Fibroblast of skin of right quadriceps (primary cell): Measurements from ENCODE around the gene CARD8.

ENCODE experiments used
- DNase-seq: peaks from one replicate; pipeline ENCODE4 v3.0.0-alpha.2; 2013

The CARD8 gene

GRCh38 chr19:48206397-48207093 lies 49.2 kb downstream of the CARD8 start:
- DNase-seq = no peak

- DNase-seq = peak; percentile 95
Observed at GRCh38 chr19:48203794-48204628, 51.7 kb downstream of the CARD8 start.

- no peak for DNase-seq
Observed at GRCh38 chr19:48203222-48203793, 52.4 kb downstream of the CARD8 start.

DNA sequence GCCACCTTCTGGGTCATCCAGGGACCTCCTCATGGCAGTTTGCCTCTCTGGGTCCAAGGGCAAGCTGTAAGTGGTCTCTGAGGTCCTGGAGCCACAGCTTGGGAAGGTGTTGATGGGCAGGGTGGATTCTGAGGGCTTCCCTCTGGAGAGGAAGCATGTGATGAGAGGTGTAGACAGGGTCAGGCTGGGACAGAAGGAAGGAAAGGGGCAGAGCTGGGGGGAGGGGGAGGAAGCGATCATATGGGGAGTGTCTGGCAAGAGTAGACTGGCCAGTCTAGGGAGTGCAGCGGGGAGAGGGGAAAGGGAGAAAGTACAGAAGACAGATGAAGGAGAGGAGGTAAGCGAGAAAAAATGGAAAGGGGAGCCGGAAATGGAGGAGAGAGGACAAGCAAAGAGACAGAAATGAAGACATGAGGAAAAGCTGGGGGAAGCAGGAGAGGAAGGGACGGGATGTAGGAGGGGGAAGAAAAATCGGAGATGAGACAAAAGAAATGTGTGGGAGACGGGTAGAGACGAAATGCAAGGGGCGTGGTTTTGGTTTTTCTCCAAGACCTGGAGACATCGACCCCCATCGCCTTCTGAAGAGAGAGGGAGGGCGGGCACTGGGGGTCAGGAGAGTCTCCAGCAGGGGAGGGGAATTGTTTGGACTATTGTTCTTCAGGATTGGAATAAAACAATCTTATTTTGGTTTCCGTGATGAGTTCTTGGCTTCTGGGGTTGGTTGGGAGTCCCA lies 58.6 kb downstream of the CARD8 start:
- no peak for DNase-seq

GRCh38 chr19:48196321-48196763 lies 59.4 kb downstream of the CARD8 start:
- DNase-seq = no peak

DNA sequence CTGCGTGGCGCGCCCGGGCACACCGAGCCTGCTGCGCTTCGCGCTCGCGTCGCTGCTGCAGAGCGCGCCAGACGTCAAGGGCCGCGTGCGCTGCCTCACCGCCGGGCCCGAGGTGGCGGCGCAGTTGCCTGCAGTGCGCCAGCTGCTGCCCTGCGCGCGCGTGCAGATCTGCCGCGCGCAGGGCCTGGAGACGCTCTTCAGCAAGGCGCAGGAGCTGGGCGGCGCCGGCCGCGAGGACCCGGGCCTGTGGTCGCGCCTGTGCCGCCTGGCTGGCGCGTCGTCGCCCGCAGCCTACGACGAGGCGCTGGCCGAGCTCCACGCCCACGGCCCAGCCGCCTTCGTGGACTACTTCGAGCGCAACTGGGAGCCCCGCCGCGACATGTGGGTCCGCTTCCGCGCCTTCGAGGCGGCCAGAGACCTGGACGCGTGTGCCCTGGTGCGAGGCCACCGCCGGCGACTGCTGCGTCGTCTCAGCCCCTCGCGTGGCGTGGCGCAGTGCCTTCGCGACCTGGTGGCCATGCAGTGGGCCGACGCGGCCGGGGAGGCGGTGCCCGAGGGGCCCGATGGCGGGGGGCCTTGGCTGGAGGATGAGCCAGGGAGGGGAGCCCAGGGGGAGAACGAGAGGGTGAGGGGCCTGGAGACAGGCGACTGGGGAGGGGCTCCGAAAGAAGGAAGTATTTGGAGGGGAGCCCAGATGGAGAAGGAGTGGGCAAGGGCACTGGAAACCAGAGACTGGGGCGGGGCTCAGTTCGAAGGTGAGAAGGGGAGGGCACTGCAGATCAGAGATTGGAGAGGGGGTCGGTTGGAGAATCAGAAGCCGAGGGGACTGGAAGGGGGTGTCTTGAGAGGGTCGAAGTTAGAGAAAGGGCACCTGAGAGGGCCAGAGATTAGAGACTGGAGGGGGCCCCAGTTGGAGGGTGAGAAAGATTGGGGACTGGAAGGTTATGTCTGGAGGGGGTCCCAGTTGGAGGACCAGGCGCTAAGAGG lies 60.6 kb downstream of the CARD8 start:
- no peak for DNase-seq

DNA sequence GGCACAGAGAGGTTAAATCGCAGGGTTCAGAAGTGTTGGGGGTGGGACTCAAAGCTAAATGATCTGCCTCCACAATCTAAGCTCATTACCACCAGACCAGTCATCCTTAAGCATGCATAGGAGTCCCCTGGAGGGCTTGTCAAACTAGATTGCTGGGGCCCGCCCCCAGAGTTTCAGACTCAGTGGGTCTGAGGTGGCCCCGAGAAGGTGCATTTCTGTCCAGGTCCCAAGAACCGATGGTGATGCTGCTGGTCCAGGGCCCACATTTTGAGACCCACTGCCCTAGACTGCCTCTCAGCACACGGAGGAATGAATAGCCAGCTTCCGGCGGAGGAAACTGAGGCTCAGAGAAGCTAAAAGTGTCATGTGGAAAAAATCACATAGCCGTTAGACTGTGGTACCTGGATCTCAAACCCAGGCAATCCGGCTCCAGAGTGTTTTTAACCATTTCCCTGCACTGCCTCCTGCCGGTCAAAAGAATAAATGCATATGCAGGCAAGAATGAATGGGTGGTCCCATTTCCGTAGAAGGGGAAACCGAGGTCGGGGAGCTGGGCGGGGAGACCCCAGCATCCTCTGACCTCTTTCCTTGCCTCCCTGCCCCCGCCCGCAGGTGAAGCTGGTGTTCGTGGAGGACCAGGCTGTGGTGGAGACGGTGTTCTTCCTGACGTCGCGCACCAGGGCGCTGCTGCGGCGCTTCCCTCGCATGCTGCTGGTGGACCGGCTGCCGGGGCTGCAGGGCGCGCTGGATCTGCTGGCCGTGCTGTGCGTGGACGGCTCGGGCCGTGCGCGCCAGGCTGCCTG lies 61.5 kb downstream of the CARD8 start:
- DNase-seq = no peak

- DNase-seq = no peak
Observed at GRCh38 chr19:48192750-48193149, 63.0 kb downstream of the CARD8 start.

GRCh38 chr19:48190885-48191284 lies 64.8 kb downstream of the CARD8 start:
- DNase-seq = no peak

DNA sequence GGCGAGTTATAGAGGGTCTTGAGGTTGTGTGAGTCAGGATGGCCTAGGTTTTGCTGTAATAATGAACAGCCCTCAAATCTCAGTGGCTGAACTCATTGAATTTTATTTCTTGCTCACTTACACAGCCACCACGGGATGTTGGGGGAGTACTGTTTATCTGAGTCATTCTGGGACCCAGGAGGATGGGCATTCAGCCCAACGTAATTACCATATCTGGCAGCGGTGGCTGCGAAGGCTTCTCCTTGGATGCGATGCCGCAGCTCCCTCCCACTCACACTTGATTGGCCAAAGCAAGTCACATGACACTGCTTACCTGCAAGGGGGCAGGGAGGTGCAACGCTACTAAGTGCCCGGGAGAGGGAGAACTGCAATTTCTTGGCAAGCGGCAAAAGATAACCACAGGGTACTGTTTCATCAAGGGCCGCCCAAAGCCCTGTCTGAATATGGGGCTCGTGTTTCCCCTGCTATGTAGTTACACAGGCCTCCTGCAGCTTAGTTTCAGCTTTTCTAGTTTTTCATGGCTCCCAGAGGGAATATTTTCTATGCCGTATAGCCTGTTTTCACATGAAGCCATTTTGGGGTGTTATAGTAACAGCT lies 65.3 kb downstream of the CARD8 start:
- DNase-seq = peak; percentile 42

DNA sequence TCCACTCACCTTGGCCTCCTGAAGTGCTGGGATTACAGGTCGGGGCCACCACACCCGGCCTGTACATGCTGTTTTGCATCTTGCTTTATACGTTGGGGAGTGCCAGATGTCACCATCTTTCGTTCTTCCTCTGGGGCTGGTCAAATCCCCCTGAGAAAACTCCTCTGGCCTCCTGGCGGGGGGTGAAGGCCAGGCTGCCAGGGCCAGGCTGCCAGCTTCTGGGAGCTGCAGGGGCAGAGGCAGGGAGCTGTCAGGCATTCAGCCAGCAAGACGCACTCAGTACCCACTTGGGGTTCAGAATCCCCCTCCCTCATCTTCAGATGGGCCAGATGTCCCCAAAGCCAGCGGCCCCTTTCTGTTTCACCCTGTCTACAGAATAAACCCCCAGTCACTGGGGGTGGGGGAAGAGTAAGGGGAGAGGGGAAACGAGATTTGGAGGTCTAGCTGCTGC lies 69.1 kb downstream of the CARD8 start:
- no peak for DNase-seq

DNA sequence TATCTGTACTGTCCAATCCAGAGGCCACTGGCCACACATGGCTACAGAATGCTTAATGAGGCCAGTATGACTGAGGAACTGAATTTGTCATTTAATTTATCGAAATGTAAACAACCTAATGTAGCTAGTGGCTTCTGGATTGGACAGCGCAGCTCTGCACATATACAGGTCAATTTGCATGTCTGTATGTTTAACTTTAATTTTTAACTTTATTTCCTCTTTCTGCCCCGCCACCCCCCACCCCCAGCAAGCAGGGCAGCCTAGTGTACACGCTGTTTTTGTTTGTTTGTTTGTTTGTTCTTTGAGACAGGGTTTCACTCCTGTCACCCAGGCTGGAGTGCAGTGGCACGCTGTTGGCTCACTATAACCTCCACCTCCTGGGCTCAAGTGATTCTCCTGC lies 69.7 kb downstream of the CARD8 start:
- DNase-seq = no peak

DNA sequence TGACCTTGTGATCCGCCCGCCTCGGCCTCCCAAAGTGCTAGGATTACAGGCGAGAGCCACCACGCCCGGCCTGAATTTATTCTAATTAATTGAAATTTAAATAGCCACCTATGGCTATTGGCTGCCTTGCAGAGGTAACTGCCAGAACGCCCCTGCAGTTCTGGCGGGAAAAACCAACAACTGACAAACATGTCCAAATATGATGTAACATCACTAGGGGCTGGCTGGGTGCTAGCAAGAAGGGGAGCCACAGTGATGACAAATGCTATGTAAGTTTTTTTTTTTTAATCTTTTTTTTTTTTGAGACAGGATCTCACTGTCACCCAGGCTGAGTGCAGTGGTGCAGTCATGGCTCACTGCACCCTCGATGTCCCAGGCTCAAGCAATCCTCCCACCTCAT lies 72.4 kb downstream of the CARD8 start:
- DNase-seq = no peak

DNA sequence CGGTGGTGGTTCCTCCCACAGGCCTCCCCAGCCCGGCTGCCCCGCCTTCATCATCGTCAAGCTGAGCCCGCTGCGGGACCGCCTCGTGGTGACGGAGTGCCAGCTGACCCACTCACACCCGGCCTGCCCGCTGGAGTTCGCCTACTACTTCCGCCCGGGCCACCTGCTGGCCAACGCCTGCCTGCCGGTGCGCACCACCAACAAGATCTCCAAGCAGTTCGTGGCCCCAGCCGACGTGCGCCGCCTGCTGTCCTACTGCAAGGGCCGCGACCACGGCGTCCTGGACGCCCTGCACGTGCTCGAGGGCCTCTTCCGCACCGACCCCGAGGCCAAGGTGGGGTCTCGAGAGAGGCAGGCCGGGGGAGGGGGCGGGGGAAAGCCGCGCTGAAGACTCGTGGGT lies 73.3 kb downstream of the CARD8 start:
- no peak for DNase-seq

DNA sequence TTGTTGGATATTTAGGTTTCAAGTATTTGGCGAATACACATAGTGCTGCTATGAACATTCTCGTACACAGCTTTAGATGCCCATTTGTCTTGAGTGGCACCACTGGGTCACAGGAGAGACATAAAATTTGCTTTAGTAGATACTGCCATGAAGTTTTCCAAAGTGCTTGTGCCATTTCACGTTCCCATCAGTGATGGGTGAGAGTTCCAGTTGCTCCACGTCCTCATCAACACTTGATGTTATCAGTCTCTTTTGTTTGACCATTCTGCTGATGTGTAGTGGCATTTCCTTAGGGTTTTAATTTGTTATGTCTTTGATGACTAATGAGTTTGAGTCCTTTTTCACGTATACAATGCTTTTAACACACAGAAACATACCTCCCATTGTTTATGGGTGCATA lies 74.2 kb downstream of the CARD8 start:
- DNase-seq = no peak

DNA sequence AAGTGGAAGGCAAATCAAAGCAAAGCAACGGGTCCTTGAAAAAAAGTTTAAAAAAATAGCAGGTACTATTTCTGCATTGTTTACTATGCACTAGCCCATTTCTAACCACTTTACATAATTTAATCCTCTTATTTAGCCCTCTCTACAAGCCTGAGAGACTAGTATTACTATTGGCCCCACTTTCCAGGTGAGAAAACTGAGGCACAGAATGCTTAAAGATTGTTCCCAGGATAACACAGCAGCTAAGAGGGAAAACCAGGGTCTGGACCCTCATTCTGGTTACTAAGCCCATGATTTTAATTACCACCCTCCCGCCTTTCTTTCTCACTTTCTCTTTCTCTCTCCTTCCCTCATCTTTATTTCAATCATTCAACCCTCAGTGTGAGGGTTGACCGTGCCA lies 79.5 kb downstream of the CARD8 start:
- DNase-seq = no peak

- no peak for DNase-seq
Observed at GRCh38 chr19:48175578-48175977, 80.1 kb downstream of the CARD8 start.

DNA sequence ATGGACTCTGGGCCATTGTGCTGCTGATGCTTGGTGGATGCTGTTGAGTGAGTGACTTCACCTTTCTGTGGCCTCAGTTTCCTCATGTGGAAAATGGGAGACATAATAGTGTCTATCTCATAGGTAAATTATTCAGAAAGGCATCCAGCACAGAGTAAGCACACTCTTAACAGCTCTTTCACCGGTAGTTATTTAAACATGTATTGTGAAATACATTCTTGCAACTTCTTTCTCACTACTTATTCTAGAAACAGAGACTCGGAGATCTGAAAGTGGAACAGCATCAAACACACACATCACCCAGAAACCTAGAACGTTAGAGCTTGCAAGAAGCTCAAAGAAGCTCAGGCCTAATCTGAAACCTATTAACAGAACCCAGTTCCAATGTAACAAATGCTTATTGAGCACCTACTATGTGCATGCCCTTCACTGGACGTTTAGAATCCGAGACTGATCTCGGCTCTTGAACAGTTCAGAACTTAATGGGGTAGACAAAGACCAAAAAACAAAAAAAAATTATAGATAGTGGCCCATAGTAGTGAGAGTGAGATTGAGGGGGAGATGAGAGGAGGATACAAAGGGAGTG lies 81.2 kb downstream of the CARD8 start:
- DNase-seq = no peak

DNA sequence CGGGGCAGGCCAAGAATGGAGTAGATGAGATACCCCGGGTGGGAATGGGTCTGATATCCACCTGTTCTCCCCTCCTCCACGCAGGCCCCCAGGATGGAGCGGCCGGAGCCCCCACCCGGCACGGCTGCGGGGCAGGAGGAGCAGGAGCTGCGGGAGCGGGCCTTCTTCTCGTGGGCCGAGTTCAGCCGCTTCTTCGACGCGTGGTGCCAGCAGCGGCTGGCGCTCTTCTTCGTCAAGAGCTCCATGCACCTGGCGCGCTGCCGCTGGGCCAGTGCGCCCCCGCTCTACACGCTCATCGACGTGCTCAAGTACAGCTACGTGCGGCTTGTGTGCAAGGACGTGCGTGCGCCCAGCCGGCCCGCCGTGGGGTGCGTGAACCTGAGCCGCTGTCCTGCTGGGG lies 84.0 kb downstream of the CARD8 start:
- DNase-seq = no peak

DNA sequence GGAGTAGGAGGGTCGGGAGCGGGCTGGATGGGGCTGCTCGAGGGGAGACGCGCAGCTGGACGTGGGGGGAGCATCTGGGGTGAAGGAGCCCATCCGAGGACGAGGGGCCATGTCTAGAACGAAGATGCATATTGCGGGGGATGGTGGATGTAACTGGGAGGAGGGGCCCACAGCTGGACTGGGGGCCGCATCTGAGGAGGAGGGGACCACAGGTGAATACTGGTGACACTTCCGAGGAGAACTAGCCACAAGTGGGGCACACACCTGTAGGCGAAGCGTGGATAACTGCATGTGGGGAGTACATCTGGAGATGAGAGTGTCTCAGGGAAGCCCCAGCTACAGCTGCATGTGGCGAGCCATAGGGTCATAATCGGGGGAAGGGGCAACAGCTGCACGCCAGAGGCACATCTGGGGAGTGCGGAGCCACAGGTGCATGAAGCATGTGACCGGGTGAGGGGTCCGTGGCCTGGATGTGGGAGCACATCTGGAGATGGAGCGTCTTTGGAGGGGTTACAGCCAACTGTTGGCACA lies 84.8 kb downstream of the CARD8 start:
- no peak for DNase-seq
